ENCODE data around the gene USH2A.

GRCh38 chr1:216057947-216058346 is 365.3 kb downstream of the USH2A start:
- no peak for TF ChIP-seq POLR2A (IDR thresholded peaks at IDR 0.05)
- TF ChIP-seq, protein P1, sequence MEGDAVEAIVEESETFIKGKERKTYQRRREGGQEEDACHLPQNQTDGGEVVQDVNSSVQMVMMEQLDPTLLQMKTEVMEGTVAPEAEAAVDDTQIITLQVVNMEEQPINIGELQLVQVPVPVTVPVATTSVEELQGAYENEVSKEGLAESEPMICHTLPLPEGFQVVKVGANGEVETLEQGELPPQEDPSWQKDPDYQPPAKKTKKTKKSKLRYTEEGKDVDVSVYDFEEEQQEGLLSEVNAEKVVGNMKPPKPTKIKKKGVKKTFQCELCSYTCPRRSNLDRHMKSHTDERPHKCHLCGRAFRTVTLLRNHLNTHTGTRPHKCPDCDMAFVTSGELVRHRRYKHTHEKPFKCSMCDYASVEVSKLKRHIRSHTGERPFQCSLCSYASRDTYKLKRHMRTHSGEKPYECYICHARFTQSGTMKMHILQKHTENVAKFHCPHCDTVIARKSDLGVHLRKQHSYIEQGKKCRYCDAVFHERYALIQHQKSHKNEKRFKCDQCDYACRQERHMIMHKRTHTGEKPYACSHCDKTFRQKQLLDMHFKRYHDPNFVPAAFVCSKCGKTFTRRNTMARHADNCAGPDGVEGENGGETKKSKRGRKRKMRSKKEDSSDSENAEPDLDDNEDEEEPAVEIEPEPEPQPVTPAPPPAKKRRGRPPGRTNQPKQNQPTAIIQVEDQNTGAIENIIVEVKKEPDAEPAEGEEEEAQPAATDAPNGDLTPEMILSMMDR (IDR thresholded peaks at IDR 0.05): no peak
